Measurements from ENCODE around the gene WWTR1. TPM values are rescaled to one million over a fixed set of nuclear protein-coding genes. Genes with fewer than 3 reads are reported as not detected.
A peak's percentile ranks its signal among the peaks of the same experiment; 100 is the strongest.

WWTR1 gene
- total and polyA plus RNA-seq, 2 experiments from 2014 or later = 25.1 to 26.2 TPM

DNA sequence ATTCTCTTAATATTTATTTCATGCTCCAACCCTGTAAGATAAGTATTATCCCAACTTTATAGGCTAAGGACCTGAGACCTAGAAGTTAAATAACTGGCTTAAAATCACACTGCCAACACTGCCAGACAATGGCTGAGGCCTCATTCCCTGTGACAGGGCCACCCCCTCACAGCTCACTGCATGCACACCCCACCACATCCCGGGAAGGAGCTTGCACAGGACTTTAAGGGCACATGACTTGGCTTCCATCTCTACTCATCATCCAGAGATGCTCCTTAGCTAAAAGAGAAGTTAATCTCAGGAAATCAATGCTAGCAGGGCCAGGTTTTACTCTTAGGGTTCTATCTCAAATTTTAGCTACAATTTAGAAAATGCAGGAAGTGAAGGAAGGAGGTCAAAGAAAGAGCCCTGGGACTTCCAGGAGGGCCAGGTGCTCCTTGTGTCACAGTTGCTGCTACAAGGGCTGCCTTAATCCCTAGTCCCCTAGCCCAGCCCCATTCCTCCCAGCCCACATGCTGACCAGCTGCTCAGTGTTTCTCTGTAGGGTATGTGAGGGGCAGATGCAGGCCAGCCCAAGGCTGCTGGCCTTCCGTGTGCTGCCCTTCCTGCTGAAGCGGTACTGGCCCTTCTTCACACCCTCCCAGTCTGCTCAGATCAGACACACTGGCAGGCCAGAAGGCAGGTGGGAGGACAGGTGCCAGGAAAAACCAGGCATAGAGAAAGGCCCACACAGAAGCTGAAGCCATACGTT, 53.5 kb downstream of the WWTR1 start:
- TF ChIP-seq, protein P1, sequence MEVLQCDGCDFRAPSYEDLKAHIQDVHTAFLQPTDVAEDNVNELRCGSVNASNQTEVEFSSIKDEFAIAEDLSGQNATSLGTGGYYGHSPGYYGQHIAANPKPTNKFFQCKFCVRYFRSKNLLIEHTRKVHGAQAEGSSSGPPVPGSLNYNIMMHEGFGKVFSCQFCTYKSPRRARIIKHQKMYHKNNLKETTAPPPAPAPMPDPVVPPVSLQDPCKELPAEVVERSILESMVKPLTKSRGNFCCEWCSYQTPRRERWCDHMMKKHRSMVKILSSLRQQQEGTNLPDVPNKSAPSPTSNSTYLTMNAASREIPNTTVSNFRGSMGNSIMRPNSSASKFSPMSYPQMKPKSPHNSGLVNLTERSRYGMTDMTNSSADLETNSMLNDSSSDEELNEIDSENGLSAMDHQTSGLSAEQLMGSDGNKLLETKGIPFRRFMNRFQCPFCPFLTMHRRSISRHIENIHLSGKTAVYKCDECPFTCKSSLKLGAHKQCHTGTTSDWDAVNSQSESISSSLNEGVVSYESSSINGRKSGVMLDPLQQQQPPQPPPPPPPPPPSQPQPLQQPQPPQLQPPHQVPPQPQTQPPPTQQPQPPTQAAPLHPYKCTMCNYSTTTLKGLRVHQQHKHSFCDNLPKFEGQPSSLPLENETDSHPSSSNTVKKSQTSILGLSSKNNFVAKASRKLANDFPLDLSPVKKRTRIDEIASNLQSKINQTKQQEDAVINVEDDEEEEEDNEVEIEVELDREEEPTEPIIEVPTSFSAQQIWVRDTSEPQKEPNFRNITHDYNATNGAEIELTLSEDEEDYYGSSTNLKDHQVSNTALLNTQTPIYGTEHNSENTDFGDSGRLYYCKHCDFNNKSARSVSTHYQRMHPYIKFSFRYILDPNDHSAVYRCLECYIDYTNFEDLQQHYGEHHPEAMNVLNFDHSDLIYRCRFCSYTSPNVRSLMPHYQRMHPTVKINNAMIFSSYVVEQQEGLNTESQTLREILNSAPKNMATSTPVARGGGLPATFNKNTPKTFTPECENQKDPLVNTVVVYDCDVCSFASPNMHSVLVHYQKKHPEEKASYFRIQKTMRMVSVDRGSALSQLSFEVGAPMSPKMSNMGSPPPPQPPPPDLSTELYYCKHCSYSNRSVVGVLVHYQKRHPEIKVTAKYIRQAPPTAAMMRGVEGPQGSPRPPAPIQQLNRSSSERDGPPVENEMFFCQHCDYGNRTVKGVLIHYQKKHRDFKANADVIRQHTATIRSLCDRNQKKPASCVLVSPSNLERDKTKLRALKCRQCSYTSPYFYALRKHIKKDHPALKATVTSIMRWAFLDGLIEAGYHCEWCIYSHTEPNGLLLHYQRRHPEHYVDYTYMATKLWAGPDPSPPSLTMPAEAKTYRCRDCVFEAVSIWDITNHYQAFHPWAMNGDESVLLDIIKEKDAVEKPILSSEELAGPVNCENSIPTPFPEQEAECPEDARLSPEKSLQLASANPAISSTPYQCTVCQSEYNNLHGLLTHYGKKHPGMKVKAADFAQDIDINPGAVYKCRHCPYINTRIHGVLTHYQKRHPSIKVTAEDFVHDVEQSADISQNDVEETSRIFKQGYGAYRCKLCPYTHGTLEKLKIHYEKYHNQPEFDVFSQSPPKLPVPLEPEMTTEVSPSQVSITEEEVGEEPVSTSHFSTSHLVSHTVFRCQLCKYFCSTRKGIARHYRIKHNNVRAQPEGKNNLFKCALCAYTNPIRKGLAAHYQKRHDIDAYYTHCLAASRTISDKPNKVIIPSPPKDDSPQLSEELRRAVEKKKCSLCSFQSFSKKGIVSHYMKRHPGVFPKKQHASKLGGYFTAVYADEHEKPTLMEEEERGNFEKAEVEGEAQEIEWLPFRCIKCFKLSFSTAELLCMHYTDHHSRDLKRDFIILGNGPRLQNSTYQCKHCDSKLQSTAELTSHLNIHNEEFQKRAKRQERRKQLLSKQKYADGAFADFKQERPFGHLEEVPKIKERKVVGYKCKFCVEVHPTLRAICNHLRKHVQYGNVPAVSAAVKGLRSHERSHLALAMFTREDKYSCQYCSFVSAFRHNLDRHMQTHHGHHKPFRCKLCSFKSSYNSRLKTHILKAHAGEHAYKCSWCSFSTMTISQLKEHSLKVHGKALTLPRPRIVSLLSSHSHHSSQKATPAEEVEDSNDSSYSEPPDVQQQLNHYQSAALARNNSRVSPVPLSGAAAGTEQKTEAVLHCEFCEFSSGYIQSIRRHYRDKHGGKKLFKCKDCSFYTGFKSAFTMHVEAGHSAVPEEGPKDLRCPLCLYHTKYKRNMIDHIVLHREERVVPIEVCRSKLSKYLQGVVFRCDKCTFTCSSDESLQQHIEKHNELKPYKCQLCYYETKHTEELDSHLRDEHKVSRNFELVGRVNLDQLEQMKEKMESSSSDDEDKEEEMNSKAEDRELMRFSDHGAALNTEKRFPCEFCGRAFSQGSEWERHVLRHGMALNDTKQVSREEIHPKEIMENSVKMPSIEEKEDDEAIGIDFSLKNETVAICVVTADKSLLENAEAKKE (CRISPR knock-in tag; IDR thresholded peaks at IDR 0.05) = no peak
- no peak for TF ChIP-seq EZH2 (IDR thresholded peaks at IDR 0.05; ENCODE audit: low read depth, unreplicated experiment)
- no peak for TF ChIP-seq JUNB (IDR thresholded peaks at IDR 0.05; ENCODE audit: unreplicated experiment)
- TF ChIP-seq, protein P2, sequence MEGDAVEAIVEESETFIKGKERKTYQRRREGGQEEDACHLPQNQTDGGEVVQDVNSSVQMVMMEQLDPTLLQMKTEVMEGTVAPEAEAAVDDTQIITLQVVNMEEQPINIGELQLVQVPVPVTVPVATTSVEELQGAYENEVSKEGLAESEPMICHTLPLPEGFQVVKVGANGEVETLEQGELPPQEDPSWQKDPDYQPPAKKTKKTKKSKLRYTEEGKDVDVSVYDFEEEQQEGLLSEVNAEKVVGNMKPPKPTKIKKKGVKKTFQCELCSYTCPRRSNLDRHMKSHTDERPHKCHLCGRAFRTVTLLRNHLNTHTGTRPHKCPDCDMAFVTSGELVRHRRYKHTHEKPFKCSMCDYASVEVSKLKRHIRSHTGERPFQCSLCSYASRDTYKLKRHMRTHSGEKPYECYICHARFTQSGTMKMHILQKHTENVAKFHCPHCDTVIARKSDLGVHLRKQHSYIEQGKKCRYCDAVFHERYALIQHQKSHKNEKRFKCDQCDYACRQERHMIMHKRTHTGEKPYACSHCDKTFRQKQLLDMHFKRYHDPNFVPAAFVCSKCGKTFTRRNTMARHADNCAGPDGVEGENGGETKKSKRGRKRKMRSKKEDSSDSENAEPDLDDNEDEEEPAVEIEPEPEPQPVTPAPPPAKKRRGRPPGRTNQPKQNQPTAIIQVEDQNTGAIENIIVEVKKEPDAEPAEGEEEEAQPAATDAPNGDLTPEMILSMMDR (conservative IDR thresholded peaks at IDR 0.05; ENCODE audit: low read depth in 2 of 2) = no peak
- TF ChIP-seq CREB1 (CRISPR knock-in tag; IDR thresholded peaks at IDR 0.05; ENCODE audit: low read depth) = no peak
- TF ChIP-seq NANOG (IDR thresholded peaks at IDR 0.05; ENCODE audit: borderline replicate concordance) = no peak
- no peak for TF ChIP-seq POLR2AphosphoS5 (IDR thresholded peaks at IDR 0.05; ENCODE audit: low read depth)
- TF ChIP-seq ZNF114 (CRISPR knock-in tag; IDR thresholded peaks at IDR 0.05) = no peak
- TF ChIP-seq, protein P3, sequence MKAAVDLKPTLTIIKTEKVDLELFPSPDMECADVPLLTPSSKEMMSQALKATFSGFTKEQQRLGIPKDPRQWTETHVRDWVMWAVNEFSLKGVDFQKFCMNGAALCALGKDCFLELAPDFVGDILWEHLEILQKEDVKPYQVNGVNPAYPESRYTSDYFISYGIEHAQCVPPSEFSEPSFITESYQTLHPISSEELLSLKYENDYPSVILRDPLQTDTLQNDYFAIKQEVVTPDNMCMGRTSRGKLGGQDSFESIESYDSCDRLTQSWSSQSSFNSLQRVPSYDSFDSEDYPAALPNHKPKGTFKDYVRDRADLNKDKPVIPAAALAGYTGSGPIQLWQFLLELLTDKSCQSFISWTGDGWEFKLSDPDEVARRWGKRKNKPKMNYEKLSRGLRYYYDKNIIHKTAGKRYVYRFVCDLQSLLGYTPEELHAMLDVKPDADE (IDR thresholded peaks at IDR 0.05) = no peak
- peaks cover 30% of the 10 kb centered on the region for H3K4me1 Mint-ChIP-seq
- DNase-seq (ENCODE audit: low spot score) = peak; percentile 46
- peak overlapping the region; percentile 5; the same call in 1 of the 2 replicates for H3K27ac Mint-ChIP-seq
- no peaks in the 10 kb centered on the region for H3K36me3 ChIP-seq (ENCODE audit: insufficient read depth)
- peaks cover 1% of the 10 kb centered on the region for H3K27me3 Mint-ChIP-seq (ENCODE audit: insufficient read depth, low read depth, poor library complexity)
- H3K36me3 Mint-ChIP-seq (ENCODE audit: low read depth) = no peaks in the 10 kb centered on the region; the same call in 2 of the 3 replicates
- peaks cover 28% of the 10 kb centered on the region for H3K4me1 ChIP-seq (ENCODE audit: insufficient read depth)
- peak; percentile 95 for ATAC-seq
- H3F3A ChIP-seq (replicated peaks; ENCODE audit: low read depth) = no peaks in the 10 kb centered on the region
- H3K79me2 ChIP-seq (replicated peaks; ENCODE audit: insufficient read depth) = peaks cover 80% of the 10 kb centered on the region
- no peak overlapping the region for H3K4me3 ChIP-seq
- H3K4me3 Mint-ChIP-seq = no peak overlapping the region; the same call in 2 of the 3 replicates
- H3K27me3 ChIP-seq (ENCODE audit: insufficient read depth) = no peaks in the 10 kb centered on the region
- H3K9me2 ChIP-seq (ENCODE audit: insufficient read depth) = no peaks in the 10 kb centered on the region
- H3K4me2 ChIP-seq = no peak overlapping the region
- H3K27ac ChIP-seq (ENCODE audit: low read depth) = peak overlapping the region; percentile 45; the same call in 1 of the 2 replicates
- no peaks in the 10 kb centered on the region for H3K9me3 Mint-ChIP-seq
- H2AFZ ChIP-seq = no peak overlapping the region
- H4K20me1 ChIP-seq (replicated peaks; ENCODE audit: insufficient read depth) = no peaks in the 10 kb centered on the region; the same call in 1 of the 2 replicates

Data from GM23338 (cell line).